Activated gamma-delta T cell treated with Interleukin-2 at 50 U/mL for 16 hours (primary cell): Measurements from ENCODE around the gene ZNF678.
"Not testable (repeated sequence)": the region's sequence is repeated elsewhere in the genome, so short reads cannot be mapped to it uniquely, and the experiment has no call there.

Experiments
- DNase-seq: peaks from one replicate; pipeline ENCODE4 v3.0.0-alpha.2; 2020

Gene ZNF678

DNA sequence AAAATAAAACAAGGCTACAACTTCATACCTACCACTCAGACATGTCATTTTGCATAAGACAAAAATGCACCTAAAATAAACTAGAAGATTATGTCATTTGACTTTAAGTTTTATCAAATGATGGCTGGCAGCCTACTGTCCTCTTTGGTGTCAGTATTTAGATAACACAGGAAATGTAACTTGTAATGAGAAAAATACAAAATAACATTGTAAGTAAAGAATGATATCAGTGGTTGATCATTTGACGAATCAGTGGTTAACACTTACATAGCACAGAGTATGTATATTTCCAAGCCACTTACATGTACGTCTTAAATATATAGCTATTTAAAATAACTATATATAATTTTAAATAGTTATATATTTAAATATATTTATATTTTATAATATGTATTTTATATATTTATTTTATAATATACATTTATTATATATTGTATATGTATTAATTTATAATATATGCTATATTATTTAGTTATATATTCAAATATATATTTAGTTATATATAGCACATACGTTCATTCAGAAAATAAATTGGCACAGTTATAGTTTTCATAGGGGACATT is 44.1 kb downstream of the ZNF678 start:
- no peak for DNase-seq

DNA sequence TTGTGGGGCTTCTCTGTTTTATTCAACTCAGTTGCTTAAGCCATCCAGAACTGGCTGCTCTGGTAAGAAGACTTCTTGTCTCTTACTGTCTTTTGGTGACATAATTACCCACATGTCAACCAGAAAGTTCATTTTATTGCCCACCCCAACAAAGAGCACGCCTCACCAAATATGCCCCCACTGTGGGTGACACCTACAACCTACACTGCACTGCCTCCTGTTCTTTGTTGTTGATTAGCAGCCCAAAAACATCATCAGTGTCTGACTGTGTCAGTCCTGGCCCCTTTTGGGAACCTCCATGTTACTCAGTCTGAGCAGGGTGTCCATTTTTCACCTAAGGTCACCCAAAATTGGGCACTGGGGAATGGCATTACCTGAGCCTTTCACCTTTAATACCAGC is 49.3 kb downstream of the ZNF678 start:
- DNase-seq, result no peak

DNA sequence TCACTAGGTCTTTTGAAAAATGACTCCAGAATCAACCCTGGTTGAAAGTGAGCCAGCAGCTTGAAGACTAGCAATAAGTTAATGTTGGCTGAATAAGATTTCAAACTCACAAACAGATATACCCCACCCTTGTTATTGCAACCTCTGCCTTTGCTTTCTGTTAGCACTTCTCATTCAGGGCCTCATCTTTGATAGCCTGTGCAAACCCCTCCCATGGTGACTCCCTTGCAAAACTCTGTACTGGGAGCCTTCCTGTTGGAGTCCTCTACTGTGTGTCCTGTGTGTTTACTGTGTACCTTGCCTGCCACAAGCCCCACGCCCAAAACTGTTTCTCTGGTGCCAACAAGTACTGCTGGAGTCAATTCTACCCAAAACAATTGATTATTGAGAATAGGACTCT is 50.2 kb downstream of the ZNF678 start:
- DNase-seq, result no peak

DNA sequence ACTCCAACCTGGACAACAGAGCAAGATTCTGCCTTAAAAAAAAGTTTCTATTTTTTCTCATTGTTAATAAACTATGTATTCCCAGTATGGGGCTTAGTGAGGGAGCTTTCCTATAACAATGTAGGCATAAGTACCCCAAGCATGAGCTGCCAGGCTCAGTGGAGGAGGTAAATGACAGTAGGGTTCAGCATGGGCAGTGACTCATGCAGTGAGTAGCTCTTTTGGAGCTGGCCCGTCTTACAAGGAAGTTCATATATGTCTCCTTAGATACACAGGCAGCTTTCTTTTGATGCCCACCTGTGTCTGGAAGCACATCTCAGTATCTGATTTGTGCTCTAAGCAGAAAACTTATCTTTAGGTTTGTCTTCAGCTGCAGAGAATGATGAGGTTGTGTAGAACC is 57.9 kb downstream of the ZNF678 start:
- DNase-seq, result no peak

DNA sequence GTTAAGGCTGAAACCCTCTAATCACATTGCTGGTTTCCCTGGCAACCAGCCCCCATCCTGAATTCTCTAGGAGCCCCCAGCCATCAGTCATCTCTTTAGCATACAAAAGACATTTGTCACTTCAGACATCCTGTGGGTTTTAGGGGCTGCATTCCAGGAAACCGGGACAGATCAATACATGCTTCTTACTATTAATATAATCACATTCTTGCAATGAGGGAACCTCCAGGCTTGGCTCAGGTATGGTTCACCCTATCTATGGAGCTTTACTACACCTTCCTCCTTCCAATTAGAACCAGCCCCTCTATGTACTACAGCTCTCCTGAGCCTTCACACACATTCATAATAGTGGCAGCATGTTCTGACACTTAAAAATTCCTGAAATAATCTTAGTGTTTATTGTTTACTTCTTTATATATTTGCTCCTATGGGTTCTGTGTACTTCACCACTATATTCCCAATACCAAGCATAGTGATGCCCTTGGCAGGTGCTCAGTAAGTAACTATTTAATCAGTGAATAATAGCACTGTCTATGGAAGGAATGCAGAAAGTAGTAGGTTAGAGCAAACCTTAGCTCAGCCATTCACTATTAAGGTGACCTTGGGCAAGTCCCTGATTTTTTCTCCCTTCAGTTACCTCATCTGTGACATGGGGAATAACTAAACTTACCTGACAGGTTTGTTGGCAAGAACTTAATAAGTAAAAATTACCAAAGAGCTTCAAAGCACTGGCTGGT is 59.6 kb downstream of the ZNF678 start:
- no peak for DNase-seq

DNA sequence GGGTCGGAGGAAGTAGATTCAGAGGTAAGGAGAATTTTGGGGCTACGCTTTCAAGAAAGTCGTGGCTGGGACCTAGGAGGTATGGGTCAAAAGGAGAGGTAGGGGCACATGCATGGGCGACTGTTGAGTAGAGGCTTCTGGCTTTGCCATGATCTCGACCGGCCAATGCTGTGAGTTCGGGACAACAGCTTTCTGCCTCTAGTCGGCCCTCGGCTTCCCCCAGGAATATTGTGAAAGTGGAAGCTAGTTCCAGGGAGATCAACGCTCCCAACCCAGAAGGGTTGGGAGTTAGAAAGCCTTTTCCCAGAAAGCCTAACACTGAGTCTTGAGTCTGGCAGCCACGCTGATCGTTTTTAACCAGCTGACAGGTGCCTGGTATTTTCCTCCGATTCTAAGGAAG is 69.0 kb downstream of the ZNF678 start:
- no peak for DNase-seq

DNA sequence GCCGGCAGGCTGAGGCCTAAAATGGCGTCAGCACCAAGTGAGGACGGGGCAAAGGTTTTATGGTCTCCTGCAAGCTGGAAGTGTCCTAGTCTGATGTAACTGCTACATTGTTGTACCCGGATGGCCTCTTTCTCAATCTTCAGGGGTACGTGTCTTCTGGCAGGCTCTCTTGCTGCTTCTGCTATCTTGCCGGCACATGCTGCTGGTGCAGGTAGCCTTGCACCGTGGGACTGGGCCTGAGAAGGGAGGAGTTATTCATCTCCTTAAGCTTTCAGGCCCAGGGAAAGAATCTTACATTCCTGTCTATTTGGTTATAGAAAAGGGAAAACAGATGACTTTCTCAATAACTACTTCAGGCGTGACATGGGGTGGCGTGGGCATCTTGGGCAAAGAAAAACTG is 72.2 kb downstream of the ZNF678 start:
- no peak for DNase-seq

DNA sequence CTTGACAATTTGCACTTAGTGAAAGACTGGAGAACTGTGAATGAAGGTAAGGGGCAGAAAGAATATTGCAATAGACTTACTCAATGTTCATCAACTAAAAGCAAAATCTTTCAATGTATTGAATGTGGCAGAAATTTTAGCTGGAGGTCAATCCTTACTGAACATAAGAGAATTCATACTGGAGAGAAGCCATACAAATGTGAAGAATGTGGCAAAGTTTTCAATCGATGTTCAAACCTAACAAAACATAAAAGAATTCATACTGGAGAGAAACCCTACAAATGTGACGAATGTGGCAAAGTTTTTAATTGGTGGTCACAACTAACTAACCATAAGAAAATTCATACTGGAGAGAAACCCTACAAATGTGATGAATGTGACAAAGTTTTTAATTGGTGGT is 91.1 kb downstream of the ZNF678 start:
- DNase-seq, result no peak

DNA sequence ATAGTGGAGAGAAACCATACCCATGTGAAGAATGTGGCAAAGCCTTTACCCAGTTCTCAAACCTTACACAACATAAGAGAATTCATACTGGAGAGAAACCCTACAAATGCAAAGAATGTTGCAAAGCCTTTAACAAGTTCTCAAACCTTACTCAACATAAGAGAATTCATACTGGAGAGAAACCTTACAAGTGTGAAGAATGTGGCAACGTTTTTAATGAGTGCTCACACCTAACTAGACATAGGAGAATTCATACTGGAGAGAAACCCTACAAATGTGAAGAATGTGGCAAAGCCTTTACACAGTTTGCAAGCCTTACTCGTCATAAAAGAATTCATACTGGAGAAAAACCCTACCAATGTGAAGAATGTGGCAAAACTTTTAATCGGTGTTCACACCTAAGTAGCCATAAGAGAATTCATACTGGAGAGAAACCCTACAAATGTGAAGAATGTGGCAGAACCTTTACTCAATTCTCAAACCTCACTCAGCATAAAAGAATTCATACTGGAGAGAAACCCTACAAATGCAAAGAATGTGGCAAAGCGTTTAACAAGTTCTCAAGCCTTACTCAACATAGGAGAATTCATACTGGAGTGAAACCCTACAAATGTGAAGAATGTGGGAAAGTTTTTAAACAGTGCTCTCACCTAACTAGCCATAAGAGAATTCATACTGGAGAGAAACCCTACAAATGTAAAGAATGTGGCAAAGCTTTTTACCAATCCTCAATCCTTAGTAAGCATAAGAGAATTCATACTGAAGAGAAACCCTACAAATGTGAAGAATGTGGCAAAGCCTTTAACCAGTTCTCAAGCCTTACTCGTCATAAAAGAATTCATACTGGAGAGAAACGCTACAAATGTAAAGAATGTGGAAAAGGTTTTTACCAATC is 91.7 kb downstream of the ZNF678 start:
- no peak for DNase-seq

DNA sequence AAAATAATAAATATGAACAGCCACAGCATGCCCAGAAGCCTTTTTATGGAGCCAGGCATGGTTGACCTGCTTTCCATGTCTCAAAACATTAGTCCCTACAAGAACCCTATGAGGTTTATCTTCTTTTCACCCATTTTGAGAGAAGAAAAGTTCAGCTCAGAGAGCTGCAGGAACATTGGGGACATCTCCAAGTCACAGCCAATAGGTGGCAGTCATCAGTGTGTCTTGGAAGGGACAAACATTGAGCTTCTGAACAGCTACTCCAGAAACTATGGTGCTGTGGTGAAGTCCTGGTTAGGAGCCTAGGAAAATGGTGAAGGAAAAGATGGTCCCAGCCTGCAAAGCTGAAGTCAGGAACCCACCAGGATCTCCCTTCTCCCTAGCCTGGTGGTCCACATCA is 98.1 kb downstream of the ZNF678 start:
- DNase-seq, result no peak

DNA sequence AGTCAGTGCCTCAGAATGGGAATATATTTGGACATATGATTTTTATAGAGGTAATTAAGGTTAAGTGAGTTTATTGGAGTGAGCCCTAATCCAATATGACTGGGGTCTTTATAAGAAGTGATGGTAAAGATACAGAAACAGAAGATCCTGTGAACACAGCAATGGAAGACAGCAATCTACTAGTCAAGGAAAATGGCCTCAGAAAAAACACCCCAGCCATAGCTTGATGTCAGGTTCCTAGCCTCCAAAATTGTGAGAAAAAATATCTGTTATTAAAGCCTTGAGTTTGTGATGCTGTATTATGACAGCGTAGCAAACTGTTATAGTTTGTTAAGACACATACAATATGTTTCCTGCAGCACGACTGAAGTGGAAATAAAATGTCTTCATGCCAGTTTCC is 99.6 kb downstream of the ZNF678 start:
- DNase-seq, result no peak

DNA sequence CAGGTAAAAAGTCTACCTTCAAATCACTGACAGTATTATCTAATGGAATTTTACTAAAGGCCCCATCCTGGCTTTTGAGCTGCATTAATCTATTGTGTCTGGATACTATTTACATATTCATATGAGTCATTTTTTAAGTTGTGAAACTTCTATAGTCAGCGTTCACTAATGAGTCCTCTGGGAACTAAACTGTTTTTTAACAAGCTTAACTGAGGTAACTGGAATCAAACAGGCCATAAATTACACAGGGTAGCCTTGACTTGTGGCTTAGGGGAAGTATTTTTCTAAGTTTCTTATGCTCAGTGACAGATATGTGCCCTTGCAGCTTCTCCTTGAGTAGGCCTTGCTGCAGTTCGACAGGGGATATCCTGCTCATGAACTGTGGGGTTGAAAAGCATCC is 102.9 kb downstream of the ZNF678 start:
- no peak for DNase-seq

DNA sequence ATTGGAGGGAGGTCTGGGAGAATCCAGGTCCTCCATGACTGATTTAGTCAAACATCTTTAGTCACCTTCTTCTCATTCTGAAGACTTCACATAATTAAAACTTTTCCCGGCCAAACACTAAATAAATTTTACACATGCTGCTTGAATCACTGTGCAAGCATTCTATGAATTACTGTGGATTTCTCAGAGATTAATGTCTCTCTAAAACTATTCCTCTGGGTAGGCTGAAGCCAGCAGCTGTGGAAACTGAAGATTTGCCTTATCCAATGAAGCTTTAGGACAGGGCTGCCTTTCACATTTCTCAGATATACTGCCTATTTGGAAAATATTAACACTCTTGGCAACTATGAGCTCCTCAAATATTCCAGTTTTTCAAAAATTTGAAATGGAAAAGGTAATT is 110.1 kb downstream of the ZNF678 start:
- DNase-seq, result no peak

DNA sequence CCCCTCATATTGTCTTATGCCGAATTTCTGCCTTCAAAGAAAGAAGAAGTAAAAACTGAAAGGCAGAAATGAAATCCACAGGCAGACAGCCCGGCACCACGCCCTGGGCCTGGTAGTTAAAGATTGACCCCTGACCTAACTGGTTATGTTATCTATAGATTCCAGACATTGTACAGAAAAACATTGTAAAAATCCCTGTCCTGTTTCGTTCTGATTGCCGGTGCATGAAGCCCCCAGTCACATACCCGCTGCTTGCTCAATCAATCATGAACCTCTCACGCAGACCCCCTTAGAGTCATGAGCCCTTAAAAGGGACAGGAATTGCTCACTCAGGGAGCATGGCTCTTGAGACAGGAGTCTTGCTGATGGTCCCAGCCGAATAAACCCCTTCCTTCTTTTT is 122.5 kb downstream of the ZNF678 start:
- DNase-seq, result no peak

DNA sequence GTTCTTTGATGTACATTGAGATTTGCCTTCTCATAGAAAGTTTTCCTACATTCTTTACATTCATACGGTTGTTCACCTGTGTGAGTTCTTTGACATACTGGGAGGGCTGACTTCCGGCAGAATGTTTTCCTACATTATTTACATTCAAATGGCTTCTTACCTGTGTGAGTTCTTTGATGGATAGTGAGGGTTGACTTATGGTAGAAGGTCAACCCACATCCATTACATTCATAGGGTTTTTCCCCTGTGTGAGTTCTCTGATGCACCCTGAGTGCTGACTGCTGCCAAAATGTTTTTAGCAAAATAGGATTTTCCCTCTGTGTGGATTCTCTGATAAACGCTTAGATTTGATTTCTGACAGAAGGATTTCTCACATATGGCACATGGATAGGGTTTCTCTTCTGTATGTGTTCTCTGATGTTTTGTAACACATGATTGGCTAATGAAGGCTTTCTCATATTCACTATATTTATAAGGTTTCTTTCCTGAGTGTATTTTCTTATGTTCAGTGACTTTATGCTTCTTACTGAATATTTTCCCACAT is 134.0 kb downstream of the ZNF678 start:
- DNase-seq, result no peak

DNA sequence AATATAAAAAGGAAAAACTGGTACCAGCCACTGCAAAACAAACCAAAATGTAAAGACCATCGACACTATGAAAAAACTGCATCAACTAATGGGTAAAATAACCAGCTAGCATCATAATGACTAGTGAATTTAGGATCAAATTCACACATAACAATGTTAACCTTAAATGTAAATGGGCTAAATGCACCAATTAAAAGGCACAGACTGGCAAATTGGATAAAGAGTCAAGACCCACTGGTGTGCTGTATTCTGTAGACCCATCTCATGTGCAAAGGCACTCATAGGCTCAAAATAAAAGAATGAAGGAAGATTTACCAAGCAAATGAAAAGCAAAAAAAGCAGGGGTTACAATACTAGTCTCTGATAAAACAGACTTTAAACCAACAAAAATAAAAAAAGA is 138.3 kb downstream of the ZNF678 start:
- DNase-seq, result not testable (repeated sequence)

DNA sequence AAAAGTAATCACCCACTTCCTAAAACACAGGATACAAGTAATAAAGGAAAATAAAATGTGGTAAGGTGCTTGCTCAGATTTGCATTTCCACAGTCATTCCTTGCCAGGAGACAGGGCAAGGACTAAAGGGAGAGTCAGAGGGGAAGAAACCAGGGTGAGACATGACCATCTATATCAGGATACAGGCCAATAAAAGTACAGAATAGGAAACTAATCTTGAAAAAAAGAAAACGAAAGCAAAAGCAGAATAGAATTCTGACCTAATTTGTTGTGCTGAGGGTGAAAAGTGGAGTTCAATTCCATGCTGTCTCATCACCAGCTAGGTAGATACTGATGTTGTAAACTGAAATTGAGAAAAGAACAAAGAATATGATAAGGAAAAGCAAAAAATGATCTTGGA is 144.5 kb downstream of the ZNF678 start:
- DNase-seq, result no peak

DNA sequence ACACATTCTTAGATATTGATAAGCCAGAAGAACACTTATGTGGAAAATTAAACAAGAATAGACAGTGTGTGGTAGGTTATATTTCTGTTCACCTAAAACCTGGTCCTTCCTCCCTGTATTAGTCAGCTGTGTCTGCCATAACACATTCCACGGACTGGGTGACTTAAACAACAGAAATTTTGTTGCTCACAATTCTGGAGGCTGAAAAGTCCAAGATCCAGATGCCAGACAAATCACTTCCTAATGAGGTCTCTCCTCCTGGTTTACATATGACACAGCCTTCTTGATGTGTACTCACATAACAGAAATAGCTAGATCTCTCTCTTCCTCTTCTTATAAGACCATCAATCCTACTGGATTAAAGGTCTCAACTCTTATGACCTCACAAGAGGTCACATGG is 146.1 kb downstream of the ZNF678 start:
- no peak for DNase-seq

DNA sequence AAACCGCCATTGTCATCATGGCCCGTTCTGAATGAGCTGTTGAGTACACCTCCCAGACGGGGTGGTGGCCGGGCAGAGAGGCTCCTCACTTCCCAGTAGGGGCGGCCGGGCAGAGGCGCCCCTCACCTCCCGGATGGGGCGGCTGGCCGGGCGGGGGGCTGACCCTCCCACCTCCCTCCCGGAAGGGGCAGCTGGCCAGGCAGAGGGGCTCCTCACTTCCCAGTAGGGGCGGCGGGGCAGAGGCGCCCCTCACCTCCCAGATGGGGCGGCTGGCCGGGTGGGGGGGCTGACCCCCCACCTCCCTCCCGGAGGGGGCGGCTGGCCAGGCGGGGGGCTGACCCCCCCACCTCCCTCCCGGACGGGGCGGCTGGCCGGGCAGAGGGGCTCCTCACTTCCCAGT is 147.1 kb downstream of the ZNF678 start:
- DNase-seq, result not testable (repeated sequence)

DNA sequence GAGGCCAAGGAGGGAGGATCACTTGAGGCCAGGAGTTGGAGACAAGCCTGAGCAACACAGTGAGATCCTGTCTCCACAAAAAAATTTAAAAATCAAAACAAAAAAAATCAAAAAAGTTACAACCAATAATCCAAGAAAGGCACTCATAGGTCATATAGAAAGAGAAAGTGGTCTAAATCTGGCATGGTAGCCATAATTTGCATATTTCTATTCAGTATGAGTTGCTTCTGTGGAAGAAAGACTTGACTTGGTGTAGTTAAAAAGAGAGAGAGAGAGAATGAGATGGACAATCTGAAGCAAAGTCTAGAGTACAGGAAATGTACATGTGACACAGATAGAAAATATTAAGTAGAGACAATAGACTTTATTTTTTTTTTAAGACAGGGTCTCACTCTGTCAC is 149.3 kb downstream of the ZNF678 start:
- DNase-seq, result no peak

DNA sequence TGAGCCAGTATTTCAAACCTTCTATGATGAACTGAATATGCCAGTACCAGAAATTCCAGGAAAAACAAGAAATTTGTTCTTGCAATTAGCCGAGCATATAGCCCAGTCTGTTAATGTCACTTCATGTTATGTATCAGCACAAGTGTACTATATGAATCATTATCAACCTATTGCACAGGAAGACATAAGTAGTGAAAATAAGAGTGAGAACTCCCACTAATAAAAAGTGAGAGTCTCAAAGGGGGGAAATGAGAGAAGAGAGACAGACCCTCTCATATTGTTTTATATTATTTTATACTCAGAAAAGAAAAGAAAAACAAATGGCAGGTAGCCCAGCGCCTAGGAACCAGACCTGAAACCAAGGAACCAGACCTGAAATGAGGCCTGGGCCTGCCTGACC is 155.6 kb downstream of the ZNF678 start:
- no peak for DNase-seq

DNA sequence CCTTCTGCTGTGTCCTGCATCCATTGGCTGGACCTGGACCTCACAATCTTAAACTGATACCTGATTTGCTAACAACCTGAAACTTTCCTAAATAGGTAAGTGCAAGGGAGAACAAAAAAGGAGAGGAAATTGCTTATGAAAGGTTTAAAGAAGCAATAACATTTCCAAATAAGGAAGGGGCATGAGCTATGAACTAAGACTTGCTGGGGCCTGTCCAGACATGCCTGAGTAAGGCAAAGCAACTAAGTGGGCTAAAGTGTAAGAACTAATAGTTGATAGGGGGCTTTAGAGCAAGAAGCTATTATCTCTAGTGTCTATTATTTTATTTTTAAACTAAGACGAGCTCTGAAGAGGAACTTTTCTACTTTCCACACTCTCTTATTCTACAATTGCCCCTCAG is 160.1 kb downstream of the ZNF678 start:
- no peak for DNase-seq

DNA sequence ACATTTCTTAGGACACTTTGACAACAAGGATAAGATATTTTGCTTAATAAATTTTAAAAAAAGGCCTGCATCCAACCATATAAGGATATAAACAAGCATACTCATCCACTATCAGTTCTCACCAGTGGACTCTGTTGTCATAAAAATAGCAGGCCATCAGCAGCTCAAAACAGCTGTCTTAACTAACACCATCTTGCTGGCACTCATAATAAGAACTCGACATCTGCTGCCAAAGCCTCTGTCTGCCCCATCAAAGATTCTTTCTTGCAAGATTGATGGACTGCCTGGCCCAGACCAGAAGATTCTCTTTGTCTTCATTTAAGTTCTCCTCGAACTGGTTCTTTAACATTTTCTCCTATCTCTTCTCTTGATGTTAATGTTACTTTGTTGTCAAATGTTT is 161.7 kb downstream of the ZNF678 start:
- DNase-seq, result no peak

DNA sequence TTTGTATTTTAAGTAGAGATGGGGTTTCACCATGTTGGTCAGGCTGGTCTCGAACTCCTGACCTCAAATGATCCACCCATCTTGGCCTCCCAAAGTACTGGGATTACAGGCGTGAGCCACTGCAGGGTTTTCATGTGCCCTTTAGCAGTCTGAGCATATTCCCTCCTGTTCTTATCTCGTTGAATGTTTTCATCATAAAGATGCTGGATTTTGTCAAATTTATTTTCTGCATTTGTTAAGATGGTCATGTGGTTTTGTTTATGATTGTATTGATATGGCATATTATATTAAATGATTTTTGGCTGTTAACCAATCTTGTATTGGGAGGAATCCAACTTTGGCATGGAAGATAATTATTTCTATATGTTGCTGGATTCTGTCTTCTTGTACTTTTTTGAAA is 163.0 kb downstream of the ZNF678 start:
- no peak for DNase-seq
